Stomach smooth muscle (tissue), 2 donors: ENCODE results near the gene SESN1.
A peak's percentile ranks its signal among the peaks of the same experiment; 100 is the strongest.
"Not testable (repeated sequence)": the region's sequence is repeated elsewhere in the genome, so short reads cannot be mapped to it uniquely, and the experiment has no call there.

Experiments used
- H3K27ac ChIP-seq: one replicate; pipeline ENCODE4 v1.7.0; 2013; ENCODE audit warnings: mild to moderate bottlenecking, low read length, inconsistent platforms
- H3K27me3 ChIP-seq, 2 donors: one replicate each; pipeline ENCODE4 v1.7.0; 2013; ENCODE audit warnings: low read length in 2 of 2; ENCODE audit not compliant: insufficient read depth in 2 of 2, control insufficient read depth in 1 of 2
- H3K36me3 ChIP-seq, 2 donors: one replicate each; pipeline ENCODE4 v1.7.0; 2013; ENCODE audit warnings: low read length in 2 of 2; ENCODE audit not compliant: control insufficient read depth in 2 of 2, insufficient read depth in 2 of 2
- H3K4me1 ChIP-seq: one replicate; pipeline ENCODE4 v1.7.0; 2013; ENCODE audit warnings: low read length; ENCODE audit not compliant: control insufficient read depth, insufficient read depth
- H3K4me3 ChIP-seq, 2 donors: one replicate each; pipeline ENCODE4 v1.7.0; 2013; ENCODE audit warnings: low read length in 2 of 2
- H3K9ac ChIP-seq, 2 donors: one replicate each; pipeline ENCODE4 v1.7.0; 2013; ENCODE audit warnings: low read length in 2 of 2, mild to moderate bottlenecking in 1 of 2
- H3K9me3 ChIP-seq, 2 donors: one replicate each; pipeline ENCODE4 v1.7.0; 2013; ENCODE audit warnings: low read length in 2 of 2; ENCODE audit not compliant: control insufficient read depth in 2 of 2
- donor health status: healthy.
- donor health status: Pancreatic carcinoma.

SESN1 gene

DNA sequence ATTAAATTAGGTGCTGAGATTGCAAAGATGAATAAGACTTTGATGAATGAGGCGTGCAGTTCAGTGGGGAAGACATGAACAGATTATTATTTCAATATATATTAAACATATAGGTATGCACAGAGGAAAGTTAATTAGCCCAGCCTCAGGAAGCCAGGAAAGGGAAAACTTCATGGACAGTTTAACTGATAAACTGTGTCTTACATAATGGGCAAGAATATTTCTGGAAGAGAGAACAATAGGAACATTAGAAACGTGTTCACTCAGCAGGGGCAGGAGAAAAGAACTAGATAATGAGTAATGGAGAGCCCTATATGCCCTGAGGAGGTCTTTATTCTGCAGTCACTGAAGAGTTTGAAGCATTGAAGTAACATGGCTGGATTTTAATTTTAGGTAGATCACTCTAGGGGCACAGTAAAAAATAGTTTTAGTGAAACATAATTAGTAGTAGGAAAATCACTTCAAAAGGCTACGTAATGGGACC is 24.3 kb upstream of the SESN1 start:
- Histone ChIP-seq H3K36me3 (no peaks in the 10 kb centered on the region), H3K9me3 (no peaks in the 10 kb centered on the region), H3K9ac (no peak overlapping the region), H3K27me3 (no peaks in the 10 kb centered on the region), H3K4me3 (no peak overlapping the region), H3K4me1 (no peaks in the 10 kb centered on the region), H3K27ac (no peak overlapping the region)

DNA sequence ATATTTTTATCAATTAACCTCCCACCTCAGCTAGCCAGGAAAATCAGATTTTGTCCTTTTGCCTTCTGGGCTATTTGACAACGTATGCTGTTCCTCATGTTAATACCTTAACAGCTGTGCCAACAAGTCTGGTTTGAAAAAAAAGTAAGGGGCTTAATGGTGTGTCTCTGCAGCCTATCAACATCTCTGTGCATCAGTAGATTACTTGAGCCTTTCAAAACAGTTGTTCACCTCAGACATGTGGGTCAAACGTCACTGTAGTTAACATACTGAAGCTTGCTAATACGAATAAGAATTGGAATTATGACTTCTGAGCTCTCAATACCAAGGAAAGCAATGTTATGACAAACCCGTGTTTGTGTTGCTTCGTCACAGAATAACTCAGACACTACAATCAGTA is 23.7 kb upstream of the SESN1 start:
- no peaks in the 10 kb centered on the region for H3K4me1 ChIP-seq
- no peaks in the 10 kb centered on the region for H3K36me3 ChIP-seq
- no peak overlapping the region for H3K4me3 ChIP-seq
- no peaks in the 10 kb centered on the region for H3K9me3 ChIP-seq
- H3K27ac ChIP-seq = no peak overlapping the region
- no peak overlapping the region for H3K9ac ChIP-seq
- no peaks in the 10 kb centered on the region for H3K27me3 ChIP-seq

DNA sequence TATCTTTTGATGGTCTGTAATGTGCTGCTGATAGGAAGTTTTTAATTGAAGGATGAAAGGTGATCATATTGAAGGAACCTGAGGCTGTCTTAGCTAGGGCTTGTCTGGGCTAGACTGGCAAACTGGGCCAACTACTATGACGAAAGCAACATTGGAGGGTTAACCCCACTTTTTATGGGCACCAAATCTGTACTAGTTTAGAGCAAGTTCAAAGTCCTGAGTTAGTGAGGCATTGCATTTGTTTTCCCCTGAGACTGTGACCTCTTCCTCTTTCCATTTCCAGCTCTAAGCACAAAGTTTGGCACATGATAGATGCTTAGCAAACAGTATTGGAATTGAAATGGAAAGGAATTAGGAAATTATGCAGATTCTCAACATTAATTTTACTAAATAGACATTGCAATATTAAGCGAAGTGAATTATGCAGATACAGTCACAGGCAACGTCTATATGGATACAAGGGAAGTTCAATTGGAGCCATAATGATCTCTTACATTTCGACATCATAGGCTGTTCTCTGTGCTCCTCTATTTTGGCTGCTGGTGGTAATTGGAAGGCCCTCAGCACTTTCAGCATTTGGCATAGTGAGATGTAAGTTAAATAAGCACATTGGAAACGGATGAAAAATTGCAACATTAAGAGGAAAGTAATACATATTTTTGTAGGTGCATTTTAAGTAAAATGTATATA is 22.8 kb upstream of the SESN1 start:
- Histone ChIP-seq H3K9ac (no peak overlapping the region), H3K27ac (no peak overlapping the region), H3K4me3 (no peak overlapping the region), H3K4me1 (no peaks in the 10 kb centered on the region), H3K27me3 (no peaks in the 10 kb centered on the region), H3K9me3 (no peaks in the 10 kb centered on the region), H3K36me3 (no peaks in the 10 kb centered on the region)

DNA sequence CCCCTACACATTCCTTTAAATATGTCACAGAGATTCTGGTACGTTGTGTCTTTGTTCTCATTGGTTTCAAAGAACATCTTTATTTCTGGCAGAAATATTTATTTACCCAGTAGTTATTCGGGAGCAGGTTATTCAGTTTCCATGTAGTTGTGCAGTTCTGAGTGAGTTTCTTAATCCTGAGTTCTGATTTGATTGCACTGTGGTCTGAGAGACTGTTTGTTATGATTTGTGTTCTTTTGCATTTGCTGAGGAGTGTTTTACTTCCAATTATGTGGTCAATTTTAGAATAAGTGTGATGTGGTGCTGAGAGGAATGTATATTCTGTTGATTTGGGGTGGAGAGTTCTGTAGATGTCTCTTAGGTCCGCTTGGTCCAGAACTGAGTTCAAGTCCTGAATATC is 18.0 kb upstream of the SESN1 start:
- not testable (repeated sequence) for H3K9me3 ChIP-seq, H3K4me1 ChIP-seq, H3K36me3 ChIP-seq, H3K9ac ChIP-seq, H3K4me3 ChIP-seq, H3K27me3 ChIP-seq, H3K27ac ChIP-seq

DNA sequence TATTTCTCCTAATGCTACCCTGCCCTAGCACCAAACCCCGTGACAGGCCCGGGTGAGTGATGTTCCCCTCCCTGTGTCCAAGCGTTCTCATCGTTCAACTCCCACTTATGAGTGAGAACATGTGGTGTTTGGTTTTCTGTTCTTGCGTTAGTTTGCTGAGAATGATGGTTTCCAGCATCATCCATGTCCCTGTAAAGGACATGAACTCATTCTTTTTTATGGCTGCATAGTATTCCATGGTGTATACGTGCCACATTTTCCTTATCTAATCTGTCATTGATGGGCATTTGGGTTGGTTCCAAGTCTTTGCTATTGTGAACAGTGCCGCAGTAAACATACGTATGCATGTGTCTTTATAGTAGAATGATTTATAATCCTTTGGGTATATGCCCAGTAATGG is 15.0 kb upstream of the SESN1 start:
- H3K4me1 ChIP-seq, H3K27ac ChIP-seq, H3K36me3 ChIP-seq, H3K4me3 ChIP-seq, H3K27me3 ChIP-seq, H3K9me3 ChIP-seq, H3K9ac ChIP-seq: not testable (repeated sequence)

DNA sequence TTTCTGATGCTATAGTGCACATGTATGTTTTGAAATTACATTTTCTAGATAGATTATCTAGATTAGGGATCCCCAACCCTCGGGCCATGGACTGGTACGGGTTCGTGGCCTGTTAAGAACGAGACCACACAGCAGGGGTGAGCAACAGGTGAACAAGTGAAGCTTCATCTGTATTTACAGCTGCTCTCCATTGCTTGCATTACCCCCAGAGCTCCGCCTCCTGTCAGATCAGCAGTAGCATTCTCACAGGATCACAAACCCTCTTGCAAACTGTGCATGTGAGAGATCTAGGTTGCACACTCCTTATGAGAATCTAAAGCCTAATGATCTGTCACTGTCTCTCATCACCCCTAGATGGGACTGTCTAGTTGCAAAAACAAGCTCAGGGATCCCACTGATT is 11.0 kb upstream of the SESN1 start:
- Histone ChIP-seq H3K27ac (no peak overlapping the region), H3K36me3 (no peaks in the 10 kb centered on the region), H3K9ac (no peak overlapping the region), H3K4me3 (no peak overlapping the region), H3K27me3 (no peaks in the 10 kb centered on the region), H3K4me1 (no peaks in the 10 kb centered on the region), H3K9me3 (no peaks in the 10 kb centered on the region)

DNA sequence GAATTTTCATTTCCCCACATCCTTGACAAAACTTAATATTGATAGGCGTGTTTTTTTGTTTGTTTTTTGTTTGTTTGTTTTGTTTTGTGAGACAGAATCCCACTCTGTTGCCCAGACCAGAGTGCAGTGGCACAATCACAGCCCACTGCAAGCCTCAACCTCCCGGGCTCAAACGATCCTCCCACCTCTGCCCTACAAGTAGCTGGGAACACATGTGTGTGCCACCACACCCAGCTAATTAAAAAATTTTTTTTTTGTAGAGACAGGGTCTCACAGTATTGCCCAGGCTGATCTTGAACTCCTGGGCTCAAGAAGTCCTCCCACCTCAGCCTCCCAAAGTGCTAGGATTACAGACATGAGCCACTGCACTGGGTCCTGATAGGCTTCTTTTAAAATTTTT is 9.9 kb upstream of the SESN1 start:
- no peak overlapping the region for H3K27ac ChIP-seq
- H3K27me3 ChIP-seq = no peaks in the 10 kb centered on the region
- no peaks in the 10 kb centered on the region for H3K36me3 ChIP-seq
- no peaks in the 10 kb centered on the region for H3K4me1 ChIP-seq
- no peaks in the 10 kb centered on the region for H3K9me3 ChIP-seq
- H3K9ac ChIP-seq = no peak overlapping the region
- no peak overlapping the region for H3K4me3 ChIP-seq

DNA sequence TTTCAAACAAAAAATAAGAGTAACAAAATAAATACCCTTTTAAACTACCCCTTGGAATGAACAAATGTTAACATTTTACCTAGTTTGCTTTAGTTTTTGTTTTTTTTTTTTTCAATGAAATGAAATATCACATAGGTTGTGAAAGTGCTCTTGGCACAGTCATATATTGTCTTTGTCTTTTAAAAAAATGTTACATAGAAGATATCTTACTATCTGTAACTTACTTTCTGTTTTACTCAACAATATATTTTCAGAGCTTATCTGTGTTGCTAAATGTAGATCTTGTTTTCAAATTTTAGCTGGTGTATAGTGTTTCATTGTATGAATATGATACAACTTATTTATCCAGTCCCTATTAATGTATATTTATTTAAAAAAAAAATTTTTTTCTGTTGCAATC is 9.3 kb upstream of the SESN1 start:
- no peaks in the 10 kb centered on the region for H3K36me3 ChIP-seq
- no peak overlapping the region for H3K4me3 ChIP-seq
- no peak overlapping the region for H3K9ac ChIP-seq
- no peaks in the 10 kb centered on the region for H3K27me3 ChIP-seq
- H3K9me3 ChIP-seq = no peaks in the 10 kb centered on the region
- H3K27ac ChIP-seq = no peak overlapping the region
- no peaks in the 10 kb centered on the region for H3K4me1 ChIP-seq

DNA sequence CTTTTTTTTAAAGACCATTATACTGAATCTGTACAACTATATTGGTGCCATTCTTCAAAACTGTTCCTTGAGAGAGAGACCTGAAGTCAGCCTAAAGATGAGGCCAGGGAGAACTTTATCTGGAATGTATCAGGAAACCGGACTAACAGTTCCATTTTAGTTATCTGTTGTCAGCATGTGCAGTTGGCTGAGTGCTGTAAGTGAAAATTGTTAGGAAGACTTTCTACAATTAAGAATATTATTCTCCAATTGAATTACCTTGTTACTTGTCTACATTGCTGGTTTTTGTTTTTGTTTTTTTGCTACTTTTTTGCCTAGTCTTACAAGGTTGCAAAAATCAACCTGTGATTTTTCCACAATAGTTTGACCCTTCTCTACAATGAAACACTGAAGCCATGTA is 8.1 kb upstream of the SESN1 start:
- Histone ChIP-seq H3K9ac (no peak overlapping the region), H3K27ac (no peak overlapping the region), H3K27me3 (no peaks in the 10 kb centered on the region), H3K4me1 (no peaks in the 10 kb centered on the region), H3K4me3 (no peak overlapping the region), H3K36me3 (no peaks in the 10 kb centered on the region), H3K9me3 (no peaks in the 10 kb centered on the region)

DNA sequence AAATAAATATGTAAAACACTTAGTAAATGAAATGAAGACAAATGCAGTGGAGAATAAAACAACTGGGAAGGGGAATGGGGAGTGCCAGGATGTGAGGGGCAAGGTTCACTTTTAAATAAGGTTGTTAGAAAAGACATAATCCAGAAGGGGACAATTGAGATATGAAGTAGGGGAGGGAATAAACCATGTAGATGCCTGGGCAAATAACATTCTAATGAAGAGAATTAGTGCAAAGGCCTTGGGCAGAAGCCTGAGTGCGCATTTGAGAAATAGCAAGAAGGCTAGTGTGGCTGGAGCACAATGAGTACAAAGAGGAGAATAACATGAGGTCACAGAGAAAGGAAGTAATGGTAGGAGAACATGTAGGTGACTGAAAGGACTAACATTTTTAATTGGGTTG is 3.0 kb upstream of the SESN1 start:
- Histone ChIP-seq H3K9ac (no peak overlapping the region), H3K9me3 (no peaks in the 10 kb centered on the region), H3K27ac (no peak overlapping the region), H3K36me3 (no peaks in the 10 kb centered on the region), H3K27me3 (no peaks in the 10 kb centered on the region), H3K4me1 (peaks cover 4% of the 10 kb centered on the region), H3K4me3 (no peak overlapping the region)

DNA sequence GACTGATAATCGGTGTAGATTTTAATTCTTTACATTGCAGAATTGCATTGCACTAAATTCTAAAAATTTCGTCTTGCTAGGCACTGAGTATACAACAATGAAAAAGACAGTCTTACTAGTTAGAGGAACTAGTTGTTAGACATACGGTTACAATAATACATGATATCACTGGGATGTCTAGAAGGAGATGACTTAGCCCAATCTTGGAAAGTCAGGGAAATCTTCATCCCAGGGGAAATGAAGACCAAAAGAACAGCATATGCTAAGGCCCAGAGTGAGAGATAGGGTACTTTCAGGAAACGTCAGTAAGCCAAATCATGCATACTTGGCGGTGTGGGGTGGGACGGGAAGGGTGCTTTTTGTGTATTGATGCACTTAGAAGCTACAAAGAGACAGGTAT is 1.6 kb upstream of the SESN1 start:
- H3K36me3 ChIP-seq = no peaks in the 10 kb centered on the region
- peak overlapping the region; percentile 92 to 94 for H3K4me3 ChIP-seq
- H3K27ac ChIP-seq = no peak overlapping the region

More for the DNA sequence above, 1.6 kb upstream of the SESN1 start:
- no peaks in the 10 kb centered on the region for H3K9me3 ChIP-seq
- no peaks in the 10 kb centered on the region for H3K27me3 ChIP-seq
- H3K9ac ChIP-seq = no peak overlapping the region
- H3K4me1 ChIP-seq = peaks cover 6% of the 10 kb centered on the region
